Type B pancreatic cell (in vitro differentiated cells): ENCODE measurements around the gene MRPL39. TPM values are rescaled to one million over a fixed set of nuclear protein-coding genes. Genes with fewer than 3 reads are reported as not detected.

Experiments used
- DNase-seq: peaks from one replicate; pipeline ENCODE4 v3.0.0; 2021; ENCODE audit warnings: mixed read lengths; ENCODE audit not compliant: unreplicated experiment; ENCODE audit errors: extremely low spot score
- H3K27ac Mint-ChIP-seq: 2 replicates; pipeline ENCODE4 v1.8.0; 2021; ENCODE audit warnings: mild to moderate bottlenecking, mixed read lengths
- H3K27me3 Mint-ChIP-seq: 2 replicates; pipeline ENCODE4 v1.8.0; 2021; ENCODE audit warnings: mixed read lengths
- H3K36me3 Mint-ChIP-seq: 2 replicates; pipeline ENCODE4 v1.8.0; 2021; ENCODE audit warnings: mixed read lengths
- H3K4me1 Mint-ChIP-seq: one replicate; pipeline ENCODE4 v1.8.0; 2021; ENCODE audit warnings: mixed read lengths; ENCODE audit not compliant: unreplicated experiment
- H3K4me3 Mint-ChIP-seq: 2 replicates; pipeline ENCODE4 v1.8.0; 2021; ENCODE audit warnings: mild to moderate bottlenecking, mixed read lengths
- H3K9me3 Mint-ChIP-seq: 2 replicates; pipeline ENCODE4 v1.8.0; 2021; ENCODE audit warnings: mixed read lengths
- total RNA-seq: library from RNA; stranded (reverse); gene quantifications from 2 replicates; pipeline ENCODE4 v1.2.1, GENCODE V29; 2021; ENCODE audit warnings: low replicate concordance
- TF ChIP-seq, protein P1 (sequence below): fragments of 200-600 bp; sonication (generic); conservative IDR thresholded peaks from 2 replicates; pipeline ENCODE4 v1.5.0; 2021; ENCODE audit warnings: antibody characterized with exemption, mild to moderate bottlenecking

MRPL39 gene
- total RNA-seq, 1 donor from 2014 or later: 36.3 TPM

DNA sequence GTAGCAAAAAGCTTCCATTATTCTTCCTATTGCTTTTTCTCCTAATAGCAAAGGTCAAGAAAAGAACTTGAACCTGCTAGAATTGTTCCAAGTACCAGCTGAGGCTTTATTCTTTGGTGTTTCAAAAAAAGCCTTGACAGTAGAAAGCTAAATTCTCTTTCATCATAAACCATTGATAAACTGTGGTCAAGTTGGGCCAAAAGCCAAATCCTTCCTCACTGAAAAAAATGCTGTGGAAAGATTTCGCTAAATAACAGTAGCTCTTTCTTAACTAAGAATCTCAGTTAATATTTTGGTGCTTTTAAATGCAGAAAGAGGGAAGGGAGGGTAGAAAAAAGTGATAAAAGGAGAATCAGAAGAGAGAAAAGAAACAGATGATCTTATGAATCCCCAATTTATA, 17.8 kb upstream of the MRPL39 start:
- H3K4me3 Mint-ChIP-seq: no peak overlapping the region
- H3K4me1 Mint-ChIP-seq: no peaks in the 10 kb centered on the region
- H3K9me3 Mint-ChIP-seq: no peaks in the 10 kb centered on the region
- TF ChIP-seq, protein P1, sequence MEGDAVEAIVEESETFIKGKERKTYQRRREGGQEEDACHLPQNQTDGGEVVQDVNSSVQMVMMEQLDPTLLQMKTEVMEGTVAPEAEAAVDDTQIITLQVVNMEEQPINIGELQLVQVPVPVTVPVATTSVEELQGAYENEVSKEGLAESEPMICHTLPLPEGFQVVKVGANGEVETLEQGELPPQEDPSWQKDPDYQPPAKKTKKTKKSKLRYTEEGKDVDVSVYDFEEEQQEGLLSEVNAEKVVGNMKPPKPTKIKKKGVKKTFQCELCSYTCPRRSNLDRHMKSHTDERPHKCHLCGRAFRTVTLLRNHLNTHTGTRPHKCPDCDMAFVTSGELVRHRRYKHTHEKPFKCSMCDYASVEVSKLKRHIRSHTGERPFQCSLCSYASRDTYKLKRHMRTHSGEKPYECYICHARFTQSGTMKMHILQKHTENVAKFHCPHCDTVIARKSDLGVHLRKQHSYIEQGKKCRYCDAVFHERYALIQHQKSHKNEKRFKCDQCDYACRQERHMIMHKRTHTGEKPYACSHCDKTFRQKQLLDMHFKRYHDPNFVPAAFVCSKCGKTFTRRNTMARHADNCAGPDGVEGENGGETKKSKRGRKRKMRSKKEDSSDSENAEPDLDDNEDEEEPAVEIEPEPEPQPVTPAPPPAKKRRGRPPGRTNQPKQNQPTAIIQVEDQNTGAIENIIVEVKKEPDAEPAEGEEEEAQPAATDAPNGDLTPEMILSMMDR: no peak
- H3K27me3 Mint-ChIP-seq: no peaks in the 10 kb centered on the region
- no peak overlapping the region for H3K27ac Mint-ChIP-seq
- no peak for DNase-seq
- no peaks in the 10 kb centered on the region for H3K36me3 Mint-ChIP-seq

DNA sequence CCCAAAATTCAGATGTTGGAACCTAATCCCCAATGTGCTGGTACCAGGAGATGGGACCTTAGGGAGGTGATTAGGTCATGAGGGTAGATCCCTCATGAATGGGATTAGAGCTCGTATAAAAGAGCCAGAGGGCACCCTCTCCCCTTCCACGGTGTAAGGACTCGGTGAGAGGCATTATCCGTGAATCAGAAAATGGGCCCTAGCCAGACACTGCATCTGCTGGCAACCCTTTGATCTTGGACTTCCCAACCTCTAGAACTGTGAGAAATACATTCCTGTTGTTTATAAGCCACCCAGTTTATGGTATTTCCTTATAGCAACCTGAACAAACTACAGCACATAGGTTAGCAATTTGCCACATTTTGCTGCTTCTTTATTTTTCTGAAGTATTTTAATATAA, 17.2 kb upstream of the MRPL39 start:
- Mint-ChIP-seq H3K36me3 (no peaks in the 10 kb centered on the region), H3K27ac (no peak overlapping the region), H3K4me1 (no peaks in the 10 kb centered on the region), H3K4me3 (no peak overlapping the region), H3K27me3 (peaks cover 1% of the 10 kb centered on the region), H3K9me3 (no peaks in the 10 kb centered on the region)
- TF ChIP-seq, protein P1: no peak
- DNase-seq: no peak

DNA sequence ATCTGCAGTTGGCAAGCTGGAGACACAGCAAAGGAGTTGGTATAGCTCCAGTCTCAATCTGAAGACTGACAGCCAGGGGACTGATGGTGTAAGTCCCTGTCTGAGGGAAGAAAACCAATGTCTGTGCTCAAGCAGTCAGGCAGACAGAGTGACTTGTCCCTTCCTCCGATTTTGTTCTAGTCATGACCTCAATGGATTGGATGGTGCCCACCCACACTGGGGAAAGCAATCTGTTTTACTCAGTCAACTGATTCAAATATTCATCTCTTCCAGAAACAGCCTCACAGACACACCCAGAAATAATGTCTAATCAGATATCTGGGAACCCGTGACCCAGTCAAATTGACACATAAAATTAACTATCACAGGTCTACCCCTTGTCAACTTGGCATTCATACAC, 11.9 kb upstream of the MRPL39 start:
- DNase-seq: no peak
- peaks cover 18% of the 10 kb centered on the region for H3K27me3 Mint-ChIP-seq
- no peaks in the 10 kb centered on the region for H3K36me3 Mint-ChIP-seq
- H3K4me1 Mint-ChIP-seq: no peaks in the 10 kb centered on the region
- H3K4me3 Mint-ChIP-seq: no peak overlapping the region
- TF ChIP-seq, protein P1: no peak
- no peak overlapping the region for H3K27ac Mint-ChIP-seq
- H3K9me3 Mint-ChIP-seq: no peaks in the 10 kb centered on the region

DNA sequence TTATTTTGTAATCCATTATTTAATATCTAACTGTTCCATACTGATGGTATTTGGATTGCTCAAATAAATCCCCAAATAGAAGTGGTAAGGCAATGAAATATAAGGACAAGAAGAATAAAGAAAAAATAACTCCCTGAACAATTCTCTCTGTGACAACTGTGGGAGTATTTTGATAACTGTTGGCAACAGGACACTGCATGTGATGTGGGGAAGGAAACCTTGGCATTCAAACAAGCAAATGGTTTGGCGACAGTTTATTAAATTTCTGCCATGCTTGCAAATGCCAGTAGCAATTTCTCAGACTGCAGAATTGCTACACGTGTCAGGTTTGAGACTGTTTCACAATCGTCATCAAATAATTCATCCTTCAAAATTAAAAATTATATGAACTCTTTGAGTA, 8.6 kb upstream of the MRPL39 start:
- Mint-ChIP-seq H3K4me1 (no peaks in the 10 kb centered on the region), H3K9me3 (no peaks in the 10 kb centered on the region), H3K4me3 (no peak overlapping the region), H3K36me3 (no peaks in the 10 kb centered on the region), H3K27ac (no peak overlapping the region), H3K27me3 (peaks cover 21% of the 10 kb centered on the region)
- TF ChIP-seq, protein P1: no peak
- DNase-seq: no peak

DNA sequence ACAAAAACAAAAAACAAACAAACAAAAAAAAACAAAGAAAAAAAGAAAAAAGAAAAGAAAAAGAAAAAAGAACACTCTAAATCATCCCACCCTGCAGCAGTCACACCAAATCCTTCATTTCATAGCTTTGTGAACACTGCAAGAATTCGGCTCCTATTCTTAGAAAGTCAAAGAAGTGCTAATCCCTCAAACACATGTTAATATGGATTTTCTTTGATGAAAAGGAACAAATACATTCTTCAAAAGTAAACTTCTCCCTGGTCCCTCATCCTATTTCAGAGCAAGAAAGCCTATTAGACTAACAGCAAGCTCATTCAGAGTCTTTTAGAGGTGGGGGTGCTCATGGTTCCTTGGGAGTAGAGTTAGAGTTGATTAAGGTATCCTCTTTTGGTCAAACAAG, 7.2 kb upstream of the MRPL39 start:
- Mint-ChIP-seq H3K9me3 (no peaks in the 10 kb centered on the region), H3K27ac (no peak overlapping the region), H3K4me1 (no peaks in the 10 kb centered on the region), H3K36me3 (no peaks in the 10 kb centered on the region), H3K4me3 (no peak overlapping the region), H3K27me3 (peaks cover 19% of the 10 kb centered on the region)
- no peak for DNase-seq
- TF ChIP-seq, protein P1: no peak

DNA sequence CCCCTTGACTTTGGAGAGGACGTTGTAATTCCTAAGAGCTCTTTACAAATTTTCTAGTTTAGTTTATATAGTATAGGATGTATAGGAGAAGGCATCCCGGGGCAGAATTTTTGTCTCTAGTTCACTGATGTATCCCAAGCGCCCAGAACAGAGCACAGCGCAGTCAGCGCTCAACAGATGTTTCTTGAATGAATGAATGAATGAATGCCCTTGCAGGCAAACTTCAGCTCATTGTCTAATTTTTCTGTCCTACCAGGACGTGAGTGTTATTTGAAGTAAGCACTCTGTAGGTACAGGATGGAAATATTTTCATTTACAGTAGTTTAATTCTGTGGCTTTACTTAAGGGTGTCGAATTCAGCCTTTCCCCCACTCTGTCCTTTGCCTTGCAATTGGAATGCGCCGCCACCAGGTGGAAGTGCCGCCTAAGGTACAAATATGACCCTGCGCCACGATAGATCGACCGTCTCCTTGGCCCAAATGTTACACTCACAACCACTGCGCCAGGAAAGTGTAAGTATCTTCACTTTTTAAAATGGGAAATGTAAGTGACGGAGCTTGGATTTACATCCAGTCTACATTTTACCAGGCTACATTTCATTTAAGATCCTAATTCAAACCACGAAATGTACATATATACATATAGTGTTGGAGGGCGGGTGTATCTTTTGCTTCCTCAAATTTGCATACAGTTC, 910 bp upstream of the MRPL39 start:
- peaks cover under 1% of the 10 kb centered on the region for H3K36me3 Mint-ChIP-seq
- peaks cover 4% of the 10 kb centered on the region for H3K27me3 Mint-ChIP-seq
- peak; percentile 81 for DNase-seq
- peak overlapping the region; percentile 46 for H3K27ac Mint-ChIP-seq
- TF ChIP-seq, protein P1: peak; percentile 93
- peak overlapping the region; percentile 100 for H3K4me3 Mint-ChIP-seq
- H3K9me3 Mint-ChIP-seq: no peaks in the 10 kb centered on the region
- peaks cover 16% of the 10 kb centered on the region for H3K4me1 Mint-ChIP-seq
